ENCODE results near the gene ANAPC7.
"Not testable (repeated sequence)": the region's sequence is repeated elsewhere in the genome, so short reads cannot be mapped to it uniquely, and the experiment has no call there.

ANAPC7 gene

GRCh38 chr12:110403146-110403975, at the start of gene ANAPC7:
Gene ANAPC7, minus strand, starts transcription at chr12:110403708. Its CDS starts 81 bp downstream, at chr12:110403627.
- peak; percentile 88 to 91 for DNase-seq

- DNase-seq: no peak
Measured at GRCh38 chr12:110451263-110451662, 47.8 kb upstream of the ANAPC7 start.

DNA sequence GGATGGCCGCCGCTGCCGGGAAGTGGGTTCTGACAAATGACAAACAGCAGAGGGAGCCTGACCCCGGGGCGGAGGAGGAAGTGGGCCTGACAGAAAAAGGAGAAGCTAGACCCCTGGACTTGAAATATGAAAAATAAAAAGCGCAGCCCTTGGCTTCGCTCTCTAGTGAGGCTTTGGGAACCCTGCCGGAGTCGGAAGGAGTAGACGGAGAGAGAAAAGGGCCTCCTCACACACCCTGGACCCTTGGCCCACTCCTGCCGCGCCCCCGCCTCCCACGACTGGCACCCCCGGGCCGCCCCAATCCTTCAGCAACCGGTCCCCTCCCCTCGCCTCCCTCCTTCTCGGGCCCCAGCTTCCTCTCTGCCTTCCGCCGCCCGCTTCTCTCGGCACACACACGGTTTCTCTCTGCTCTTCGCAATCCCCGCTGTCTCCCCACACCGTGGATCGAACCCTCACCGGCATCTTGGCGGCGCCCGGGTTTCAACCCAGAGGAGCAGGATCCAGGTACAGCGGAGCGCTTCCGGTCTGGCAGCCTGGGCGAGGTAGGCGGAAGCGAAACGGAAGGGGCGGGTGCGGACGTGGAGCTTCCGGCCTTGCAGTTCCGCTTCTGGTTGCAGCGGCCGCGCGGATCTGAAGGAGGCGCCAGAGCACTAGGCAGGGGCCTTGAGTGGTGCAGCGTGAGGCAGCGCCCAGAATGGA, 46.4 kb upstream of the ANAPC7 start, which contains the start of gene ARPC3:
ARPC3 (minus strand) TSS at position 539 of the 699 bp plus-strand sequence; CDS start at position 462, 77 bp downstream.
- DNase-seq: peak; percentile 94 to 95

DNA sequence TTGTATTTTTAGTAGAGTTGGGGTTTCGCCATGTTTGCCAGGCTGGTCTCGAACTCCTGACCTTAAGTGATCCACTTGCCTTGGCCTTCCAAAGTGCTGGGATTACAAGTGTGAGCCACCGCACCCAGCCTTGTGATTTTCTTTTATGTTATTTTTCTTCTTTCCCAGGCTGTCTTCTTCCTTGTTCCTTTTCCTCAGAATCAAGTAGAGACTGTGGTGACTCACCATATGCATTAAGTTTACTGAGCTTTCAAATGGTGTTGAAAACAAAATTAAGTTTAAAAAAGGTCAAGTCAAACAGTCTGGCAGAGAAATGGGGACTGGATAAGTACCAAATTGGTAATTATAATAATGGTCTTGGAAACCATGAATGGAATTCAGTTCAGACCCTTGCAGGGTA, 40.9 kb upstream of the ANAPC7 start:
- DNase-seq: no peak

DNA sequence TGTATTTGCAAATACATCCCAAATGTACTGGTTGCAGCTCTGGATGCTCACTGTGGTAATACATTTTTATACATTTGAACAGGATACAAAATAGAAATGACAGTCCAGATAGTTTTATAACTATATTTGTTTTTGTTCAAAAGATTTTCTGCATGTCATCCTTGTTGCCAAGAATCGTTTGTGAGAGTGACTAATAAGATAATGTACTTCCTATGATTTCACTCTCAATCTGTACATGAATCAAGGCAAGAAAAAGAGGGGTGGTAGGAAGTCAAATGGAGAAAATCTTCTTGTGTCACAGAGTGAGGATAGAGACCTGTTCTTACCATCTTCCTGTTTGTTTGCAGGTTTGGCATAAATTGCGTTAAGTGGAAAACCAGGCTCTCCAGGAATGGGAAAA, 32.7 kb upstream of the ANAPC7 start:
- no peak for DNase-seq

DNA sequence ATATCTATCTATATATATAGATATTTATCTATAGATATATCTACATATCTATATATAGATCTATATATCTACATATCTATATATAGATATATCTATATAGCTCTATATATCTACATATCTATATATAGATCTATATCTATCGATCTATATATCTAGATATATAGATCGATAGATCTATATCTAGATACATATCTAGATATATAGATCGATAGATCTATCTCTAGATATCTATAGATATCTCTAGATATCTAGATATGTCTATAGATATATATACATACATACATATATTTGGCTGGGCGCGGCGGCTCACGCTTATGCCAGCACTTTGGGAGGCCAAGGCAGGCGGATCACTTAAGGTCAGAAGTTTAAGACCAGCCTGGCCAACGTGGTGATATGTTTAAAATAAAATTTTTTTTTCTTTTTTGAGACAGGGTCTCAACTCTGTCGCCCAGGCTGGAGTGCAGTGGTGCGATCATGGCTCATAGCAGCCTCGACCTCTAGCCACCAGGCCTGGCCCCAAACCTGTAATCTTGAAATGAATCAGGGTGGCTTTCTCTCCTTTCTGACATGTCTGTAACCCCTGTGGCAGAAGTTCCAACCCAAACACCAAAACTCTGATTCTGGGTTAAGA, 28.6 kb upstream of the ANAPC7 start:
- no peak for DNase-seq

DNA sequence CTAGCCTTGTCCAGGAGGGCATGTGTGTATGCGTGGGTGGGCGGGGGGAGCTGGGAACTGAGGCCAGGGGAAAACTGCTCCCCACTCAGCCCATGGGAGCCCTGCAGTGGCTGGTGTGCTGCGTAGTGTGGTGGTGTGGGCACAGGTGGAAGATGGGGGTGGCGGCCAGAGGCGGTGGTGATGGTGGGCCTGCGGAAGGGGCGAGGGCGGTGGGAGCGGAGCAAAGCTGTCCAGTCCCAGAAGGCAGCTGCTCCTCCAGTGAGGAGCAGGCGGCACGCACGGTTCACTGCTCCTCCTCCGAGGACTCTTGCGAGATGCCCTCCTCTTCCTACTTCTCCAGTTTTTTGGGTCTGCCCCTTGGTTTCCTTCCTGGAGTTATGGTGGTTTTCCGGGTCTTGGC, 26.2 kb upstream of the ANAPC7 start:
- DNase-seq: not testable (repeated sequence)

- no peak for DNase-seq
Measured at GRCh38 chr12:110426406-110426805, 22.9 kb upstream of the ANAPC7 start.

GRCh38 chr12:110424237-110424636, 20.7 kb upstream of the ANAPC7 start:
- no peak for DNase-seq

GRCh38 chr12:110421701-110422100, 18.2 kb upstream of the ANAPC7 start:
- DNase-seq: no peak

DNA sequence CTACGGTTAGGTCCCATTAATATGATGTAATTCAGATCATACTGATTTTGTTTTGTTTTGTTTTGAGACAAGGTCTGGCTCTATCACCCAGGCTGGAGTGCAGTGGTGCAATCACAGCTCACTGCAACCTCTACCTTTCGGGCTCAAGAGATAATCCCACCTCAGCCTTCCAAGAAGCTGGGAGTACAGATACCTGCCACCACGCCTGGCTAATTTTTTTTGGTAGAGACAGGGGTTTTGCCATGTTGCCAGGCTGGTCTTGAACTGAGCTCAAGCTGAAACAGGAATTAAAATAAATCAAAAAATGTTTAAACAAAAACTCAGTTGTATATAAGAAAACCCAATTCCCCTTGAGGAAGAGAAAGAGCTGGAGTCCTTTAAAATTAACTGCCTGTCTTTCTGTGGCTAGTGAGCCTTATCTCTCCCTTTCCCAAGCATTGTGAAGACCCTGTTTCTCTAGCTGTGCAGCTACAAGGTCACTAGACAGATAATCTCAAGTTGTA, 17.7 kb upstream of the ANAPC7 start:
- no peak for DNase-seq

DNA sequence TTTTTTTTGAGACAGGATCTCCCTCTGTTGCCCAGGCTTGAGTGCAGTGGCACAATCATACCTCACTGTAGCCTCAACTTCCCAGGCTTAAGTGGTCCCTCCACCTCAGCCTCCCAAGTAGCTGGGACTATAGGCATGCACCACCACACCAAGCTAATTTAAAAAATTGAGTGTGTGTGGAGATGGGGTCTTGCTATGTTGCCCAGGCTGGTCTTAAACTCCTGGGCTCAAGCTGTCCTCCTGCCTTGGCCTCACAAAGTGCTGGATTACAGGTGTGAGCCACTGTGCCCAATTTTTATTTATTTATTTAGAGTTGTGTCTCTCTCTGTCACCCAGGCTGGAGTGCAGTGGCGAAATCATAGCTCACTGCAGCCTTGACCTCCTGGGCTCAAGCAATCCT, 17.1 kb upstream of the ANAPC7 start:
- DNase-seq: not testable (repeated sequence)

- not testable (repeated sequence) for DNase-seq
Measured at GRCh38 chr12:110417113-110417512, 13.6 kb upstream of the ANAPC7 start.

- not testable (repeated sequence) for DNase-seq
Measured at GRCh38 chr12:110410086-110410485, 6.6 kb upstream of the ANAPC7 start.

DNA sequence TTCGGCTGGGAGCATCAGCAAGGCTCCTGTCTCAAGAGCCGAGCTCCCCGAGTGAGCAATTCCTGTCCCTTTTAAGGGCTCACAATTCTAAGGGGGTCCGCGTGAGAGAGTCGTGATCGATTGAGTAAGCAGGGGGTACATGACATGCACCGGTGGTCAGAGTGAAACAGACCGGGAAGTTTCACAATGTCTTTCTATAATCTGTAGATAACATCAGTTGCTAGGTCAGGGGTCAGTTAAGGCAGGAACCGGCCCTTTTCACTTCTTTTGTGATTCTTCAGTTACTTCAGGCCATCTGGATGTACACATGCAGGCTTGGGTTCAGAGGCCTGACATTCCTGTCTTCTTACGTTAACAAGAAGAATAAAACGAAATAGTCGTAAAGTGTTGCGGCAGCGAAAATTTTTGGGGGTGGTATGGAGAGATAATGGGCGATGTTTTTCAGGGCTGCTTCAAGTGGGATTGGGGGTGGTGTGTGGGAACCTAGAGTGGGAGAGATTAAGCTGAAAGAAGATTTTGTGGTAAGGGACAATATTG, 1.7 kb upstream of the ANAPC7 start:
- not testable (repeated sequence) for DNase-seq

GRCh38 chr12:110403976-110404682, 621 bp upstream of the ANAPC7 start:
- peak; percentile 78 to 85 for DNase-seq

DNA sequence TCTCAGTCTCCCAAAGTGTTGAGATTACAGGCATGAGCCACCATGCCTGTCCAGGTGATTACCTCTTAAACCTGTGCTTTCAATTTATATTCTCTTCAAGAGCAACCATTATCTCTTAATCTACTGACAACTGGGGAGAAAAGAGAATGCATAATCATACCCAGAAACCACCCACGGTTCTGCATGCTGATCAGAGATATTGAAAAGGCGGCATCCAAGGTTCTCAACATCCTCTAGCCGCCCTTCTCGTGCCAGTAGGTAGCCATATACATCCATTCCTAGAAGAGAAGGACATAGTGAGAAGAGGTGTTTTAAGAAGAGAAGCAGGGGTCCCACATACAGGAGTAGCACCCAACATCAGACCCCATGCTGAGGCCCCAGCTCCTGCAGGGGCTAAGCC, 20.8 kb downstream of the ANAPC7 start:
- no peak for DNase-seq

GRCh38 chr12:110379631-110380030, 23.9 kb downstream of the ANAPC7 start:
- DNase-seq: no peak

GRCh38 chr12:110379197-110379596, 24.3 kb downstream of the ANAPC7 start:
- DNase-seq: no peak

GRCh38 chr12:110378131-110378790, 25.2 kb downstream of the ANAPC7 start:
- DNase-seq: not testable (repeated sequence)

DNA sequence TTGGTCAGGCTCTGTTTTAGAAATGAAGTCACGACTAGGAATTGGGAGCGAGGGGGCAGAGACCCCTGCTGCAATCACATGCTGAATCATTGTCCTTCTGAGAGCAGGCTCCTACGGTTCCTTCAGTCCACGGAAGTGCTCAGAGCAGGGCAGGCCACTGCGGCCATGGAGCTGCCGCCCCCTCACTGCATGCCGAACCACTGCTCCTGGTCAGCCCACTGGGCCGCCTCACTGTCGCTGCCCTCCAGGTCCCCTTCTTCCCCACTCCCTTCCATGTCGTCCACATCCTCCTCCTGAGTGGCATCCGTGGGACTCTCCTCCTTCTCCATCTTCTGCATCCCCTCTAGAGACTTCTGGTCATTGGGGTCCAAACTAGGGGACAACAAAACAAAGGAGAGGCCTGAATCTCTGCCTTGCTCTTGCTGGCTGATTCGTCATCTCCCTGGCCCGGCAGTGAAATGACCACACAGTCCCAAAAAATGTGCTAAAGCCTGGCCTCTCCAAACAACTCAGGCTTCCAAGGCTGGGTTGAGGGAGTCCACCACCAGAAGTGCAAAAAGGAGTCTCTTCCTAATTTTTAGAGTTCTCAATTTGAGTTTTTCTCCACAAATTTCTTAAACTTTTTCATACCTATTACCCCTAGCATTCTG, 29.4 kb downstream of the ANAPC7 start:
- DNase-seq: no peak

All from CD4-positive, alpha-beta T cell treated with Interferon alpha-2 for 1 hour (primary cell).